KMS-11 (cell line): ENCODE measurements around the gene NXPH1.

Source experiments
- H2AFZ ChIP-seq: fragments of 200-600 bp; sonication (generic); 2 replicates; pipeline ENCODE4 v1.6.1; 2016; ENCODE audit warnings: antibody characterized with exemption, mixed run types, low read depth
- H3K27ac ChIP-seq: fragments of 200-600 bp; sonication (generic); 2 replicates; pipeline ENCODE4 v1.6.1; 2016; ENCODE audit warnings: mild to moderate bottlenecking, mixed run types
- H3K27me3 ChIP-seq: fragments of 200-600 bp; sonication (generic); 2 replicates; pipeline ENCODE4 v1.6.1; 2017; ENCODE audit warnings: mild to moderate bottlenecking, low read depth, mixed run types, moderate library complexity; ENCODE audit not compliant: insufficient read depth
- H3K36me3 ChIP-seq: fragments of 200-600 bp; sonication (generic); 2 replicates; pipeline ENCODE4 v1.6.1; 2017; ENCODE audit warnings: mild to moderate bottlenecking, mixed run types; ENCODE audit not compliant: insufficient read depth
- H3K4me1 ChIP-seq: fragments of 200-600 bp; sonication (generic); 2 replicates; pipeline ENCODE4 v1.6.1; 2016; ENCODE audit warnings: mild to moderate bottlenecking, low read depth, mixed run types; ENCODE audit not compliant: poor library complexity, severe bottlenecking
- H3K4me2 ChIP-seq: fragments of 200-600 bp; sonication (generic); 2 replicates; pipeline ENCODE4 v1.7.0; 2016; ENCODE audit warnings: mild to moderate bottlenecking, mixed run types
- H3K4me3 ChIP-seq: fragments of 200-600 bp; sonication (generic); IDR thresholded peaks from 2 replicates; pipeline ENCODE4 v1.6.1; 2017; ENCODE audit warnings: low read depth, low read length, mixed read lengths; ENCODE audit not compliant: insufficient read depth
- H3K79me2 ChIP-seq: fragments of 200-600 bp; sonication (generic); 2 replicates; pipeline ENCODE4 v1.6.1; 2016; ENCODE audit warnings: low read depth, mixed run types; ENCODE audit not compliant: insufficient read depth
- H3K9ac ChIP-seq: fragments of 200-600 bp; sonication (generic); 2 replicates; pipeline ENCODE4 v1.6.1; 2016; ENCODE audit warnings: mild to moderate bottlenecking, mixed run types
- H4K20me1 ChIP-seq: fragments of 200-600 bp; sonication (generic); 2 replicates; pipeline ENCODE4 v1.6.1; 2016; ENCODE audit warnings: mild to moderate bottlenecking, mixed run types; ENCODE audit not compliant: insufficient read depth
- CTCF ChIP-seq: fragments of 200-600 bp; sonication (generic); conservative IDR thresholded peaks from 2 replicates; pipeline ENCODE4 v1.6.1; 2017; ENCODE audit warnings: low read depth, mild to moderate bottlenecking, antibody characterized with exemption, low read length, moderate library complexity, mixed read lengths

Gene NXPH1

GRCh38 chr7:8442051-8442813 is 8.8 kb downstream of the NXPH1 start:
- Histone ChIP-seq H3K27ac (no peak overlapping the region), H3K9ac (no peak overlapping the region), H4K20me1 (no peaks in the 10 kb centered on the region), H3K36me3 (no peaks in the 10 kb centered on the region), H2AFZ (no peak overlapping the region), H3K4me2 (no peak overlapping the region), H3K4me3 (no peak overlapping the region), H3K79me2 (no peaks in the 10 kb centered on the region), H3K27me3 (no peaks in the 10 kb centered on the region), H3K4me1 (no peaks in the 10 kb centered on the region)
- TF ChIP-seq CTCF, result no peak

DNA sequence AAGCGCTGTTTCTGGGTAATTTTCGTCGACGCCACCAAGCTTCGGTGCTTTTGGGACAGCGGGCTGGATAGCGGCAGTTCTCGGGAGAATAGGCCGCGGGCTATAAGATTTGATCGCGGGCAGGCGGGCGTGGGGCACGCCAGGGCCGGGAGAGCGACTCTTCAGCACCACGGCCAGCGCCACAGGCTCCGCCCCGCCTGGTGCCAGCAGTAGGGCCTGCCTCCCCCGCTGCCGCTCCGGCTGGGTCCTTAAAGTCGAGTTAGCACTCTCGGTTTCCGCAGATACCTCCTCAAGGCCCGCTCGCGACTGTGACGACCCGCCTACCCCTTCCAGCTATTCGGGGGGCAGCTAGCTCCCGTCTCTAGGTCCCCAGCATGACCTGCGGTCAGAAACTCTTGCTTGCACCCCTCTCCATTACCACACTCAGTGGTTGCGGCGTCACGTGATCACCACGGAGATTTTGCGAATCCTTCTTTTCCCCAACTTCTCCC is 9.4 kb downstream of the NXPH1 start:
- TF ChIP-seq CTCF, result no peak
- Histone ChIP-seq H3K27me3 (no peaks in the 10 kb centered on the region), H3K4me2 (no peak overlapping the region), H4K20me1 (no peaks in the 10 kb centered on the region), H3K4me1 (no peaks in the 10 kb centered on the region), H3K4me3 (no peak overlapping the region), H3K79me2 (no peaks in the 10 kb centered on the region), H3K9ac (no peak overlapping the region), H2AFZ (no peak overlapping the region), H3K27ac (no peak overlapping the region), H3K36me3 (no peaks in the 10 kb centered on the region)

DNA sequence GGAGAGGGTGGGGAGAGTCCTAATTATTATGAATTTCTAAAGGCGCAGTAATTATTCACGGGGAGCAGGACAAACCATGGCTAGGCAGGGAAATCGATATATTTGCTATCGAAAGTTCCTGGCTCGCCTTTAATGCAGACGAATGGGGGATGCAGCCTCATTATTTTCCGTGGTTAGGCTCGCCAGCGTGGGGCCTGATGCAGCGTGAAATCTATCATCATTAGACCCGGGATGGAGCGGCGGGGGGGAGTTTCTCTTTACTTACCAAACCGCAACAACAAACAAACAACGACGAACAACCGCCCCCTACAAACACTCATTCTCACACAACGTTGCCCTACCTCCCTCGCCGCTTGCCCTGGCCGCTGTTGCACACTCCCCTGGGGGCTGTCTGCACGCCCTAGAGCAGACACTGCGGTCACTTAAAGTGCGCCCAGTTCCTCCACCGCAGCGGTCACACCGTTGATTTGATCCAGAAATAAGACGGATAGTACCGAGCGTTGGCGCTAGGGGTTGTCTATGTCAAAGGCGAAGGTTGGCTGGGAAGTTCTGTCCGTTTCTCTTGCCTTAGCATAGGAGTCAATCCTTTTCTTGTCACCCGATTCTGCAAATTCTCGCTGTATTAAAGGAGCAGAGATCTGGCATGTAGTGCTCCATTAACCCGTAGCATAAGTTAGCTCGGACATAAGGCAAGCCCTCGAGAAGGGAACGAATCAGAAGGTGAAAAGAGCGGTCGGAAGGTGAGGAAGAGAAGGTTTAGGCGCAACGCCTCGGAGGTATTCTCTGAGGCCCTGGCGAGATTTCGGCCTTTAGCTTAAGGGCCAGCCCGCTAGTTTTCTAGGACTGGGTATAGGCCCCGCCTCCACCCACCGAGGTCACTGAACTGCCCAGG is 10.4 kb downstream of the NXPH1 start:
- H2AFZ ChIP-seq, result no peak overlapping the region
- H3K79me2 ChIP-seq, result no peaks in the 10 kb centered on the region
- H3K27ac ChIP-seq, result no peak overlapping the region
- H4K20me1 ChIP-seq, result no peaks in the 10 kb centered on the region
- TF ChIP-seq CTCF, result no peak
- H3K4me2 ChIP-seq, result no peak overlapping the region
- H3K27me3 ChIP-seq, result no peaks in the 10 kb centered on the region
- no peaks in the 10 kb centered on the region for H3K36me3 ChIP-seq
- H3K4me3 ChIP-seq, result no peak overlapping the region
- no peaks in the 10 kb centered on the region for H3K4me1 ChIP-seq
- no peak overlapping the region for H3K9ac ChIP-seq

DNA sequence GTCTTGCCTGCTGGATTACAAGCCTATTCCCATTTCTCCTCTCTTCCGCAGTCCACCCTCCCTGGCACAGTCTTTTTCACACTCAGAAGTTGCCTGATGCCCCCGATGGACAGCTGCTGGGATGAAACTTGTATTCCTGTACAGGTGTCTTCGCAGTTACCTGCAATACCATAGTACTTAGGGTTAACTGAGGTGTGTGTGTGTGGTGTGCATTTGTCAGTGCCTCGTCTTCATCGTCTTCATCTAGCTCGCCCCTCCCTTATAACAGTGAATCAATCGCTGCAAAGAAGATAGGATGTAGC is 11.0 kb downstream of the NXPH1 start:
- TF ChIP-seq CTCF, result no peak
- no peaks in the 10 kb centered on the region for H3K4me1 ChIP-seq
- H3K9ac ChIP-seq, result no peak overlapping the region
- H2AFZ ChIP-seq, result no peak overlapping the region
- no peak overlapping the region for H3K4me3 ChIP-seq
- no peaks in the 10 kb centered on the region for H3K36me3 ChIP-seq
- H3K4me2 ChIP-seq, result no peak overlapping the region
- no peak overlapping the region for H3K27ac ChIP-seq
- no peaks in the 10 kb centered on the region for H3K27me3 ChIP-seq
- H4K20me1 ChIP-seq, result no peaks in the 10 kb centered on the region
- H3K79me2 ChIP-seq, result no peaks in the 10 kb centered on the region
